Nephron progenitor cell (in vitro differentiated cells): Measurements from ENCODE around the gene STN1.

Experiments
- DNase-seq: peaks from one replicate; pipeline ENCODE4 v3.0.0; 2021
- H3K27ac Mint-ChIP-seq: 2 replicates; pipeline ENCODE4 v1.8.0; 2021; ENCODE audit warnings: mild to moderate bottlenecking, moderate library complexity, mixed read lengths
- H3K27me3 Mint-ChIP-seq: 2 replicates; pipeline ENCODE4 v1.8.0; 2021; ENCODE audit warnings: mild to moderate bottlenecking, low read depth, mixed read lengths; ENCODE audit not compliant: poor library complexity
- H3K36me3 Mint-ChIP-seq: 2 replicates; pipeline ENCODE4 v1.8.0; 2021; ENCODE audit warnings: low read depth, mixed read lengths
- H3K4me1 Mint-ChIP-seq: 2 replicates; pipeline ENCODE4 v1.8.0; 2021; ENCODE audit warnings: mixed read lengths
- H3K4me3 Mint-ChIP-seq: 2 replicates; pipeline ENCODE4 v1.8.0; 2021; ENCODE audit warnings: mild to moderate bottlenecking, moderate library complexity, mixed read lengths
- H3K9me3 Mint-ChIP-seq: 2 replicates; pipeline ENCODE4 v1.8.0; 2021; ENCODE audit warnings: mild to moderate bottlenecking, moderate library complexity, mixed read lengths
- TF ChIP-seq, protein P1 (sequence below): fragments of 200-600 bp; sonication (generic); IDR thresholded peaks from 2 replicates; pipeline ENCODE4 v1.5.0; 2021; ENCODE audit warnings: antibody characterized with exemption

STN1 gene

DNA sequence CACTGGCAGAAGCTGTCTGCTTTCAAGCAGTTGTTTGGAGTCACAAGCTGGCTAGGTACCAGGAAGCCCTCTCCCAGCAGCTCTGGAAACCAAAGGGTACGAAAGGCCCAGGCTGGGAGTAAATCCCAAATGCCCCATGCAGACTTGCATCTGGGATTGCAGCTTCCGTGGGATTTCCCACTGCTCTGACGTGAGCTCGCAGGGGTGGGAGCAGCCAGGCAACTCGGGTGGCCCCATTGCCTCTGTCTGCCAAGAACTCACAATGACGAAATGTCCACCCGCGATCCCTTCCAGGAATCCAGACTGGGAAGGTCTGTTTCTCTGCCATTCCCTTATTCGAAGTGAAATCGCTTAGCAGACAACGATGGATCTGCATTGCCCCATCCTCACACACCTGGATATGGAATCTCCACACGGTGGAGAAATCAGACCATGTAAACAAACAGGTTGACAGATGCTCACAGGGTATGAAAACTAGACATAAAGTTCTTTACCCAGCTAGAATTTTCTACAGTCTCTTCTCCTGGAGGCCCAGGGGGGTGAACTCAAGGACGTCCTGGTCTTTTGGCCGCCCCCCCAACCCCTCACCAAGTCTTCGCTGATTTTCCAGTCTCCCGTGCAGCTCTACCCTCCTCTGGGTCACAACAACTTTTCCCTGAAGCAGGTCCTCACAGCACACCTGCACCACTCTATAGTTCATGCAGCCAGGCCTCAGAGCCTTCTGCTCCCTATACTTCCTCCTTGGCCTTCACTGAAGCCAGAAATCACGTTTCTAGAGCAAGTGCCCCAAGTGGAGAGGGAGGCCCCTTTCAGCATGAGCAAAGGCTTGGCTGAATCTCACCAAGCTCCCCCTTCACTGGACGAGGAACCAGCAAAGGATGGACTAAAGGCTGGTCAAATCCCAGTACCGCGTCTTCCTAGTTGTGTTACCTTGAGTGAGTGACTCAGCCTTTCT lies 82.6 kb downstream of the STN1 start:
- H3K36me3 Mint-ChIP-seq, result peaks cover 11% of the 10 kb centered on the region
- H3K4me1 Mint-ChIP-seq, result peaks cover 75% of the 10 kb centered on the region
- H3K4me3 Mint-ChIP-seq, result no peak overlapping the region
- DNase-seq, result no peak
- TF ChIP-seq, protein P1, sequence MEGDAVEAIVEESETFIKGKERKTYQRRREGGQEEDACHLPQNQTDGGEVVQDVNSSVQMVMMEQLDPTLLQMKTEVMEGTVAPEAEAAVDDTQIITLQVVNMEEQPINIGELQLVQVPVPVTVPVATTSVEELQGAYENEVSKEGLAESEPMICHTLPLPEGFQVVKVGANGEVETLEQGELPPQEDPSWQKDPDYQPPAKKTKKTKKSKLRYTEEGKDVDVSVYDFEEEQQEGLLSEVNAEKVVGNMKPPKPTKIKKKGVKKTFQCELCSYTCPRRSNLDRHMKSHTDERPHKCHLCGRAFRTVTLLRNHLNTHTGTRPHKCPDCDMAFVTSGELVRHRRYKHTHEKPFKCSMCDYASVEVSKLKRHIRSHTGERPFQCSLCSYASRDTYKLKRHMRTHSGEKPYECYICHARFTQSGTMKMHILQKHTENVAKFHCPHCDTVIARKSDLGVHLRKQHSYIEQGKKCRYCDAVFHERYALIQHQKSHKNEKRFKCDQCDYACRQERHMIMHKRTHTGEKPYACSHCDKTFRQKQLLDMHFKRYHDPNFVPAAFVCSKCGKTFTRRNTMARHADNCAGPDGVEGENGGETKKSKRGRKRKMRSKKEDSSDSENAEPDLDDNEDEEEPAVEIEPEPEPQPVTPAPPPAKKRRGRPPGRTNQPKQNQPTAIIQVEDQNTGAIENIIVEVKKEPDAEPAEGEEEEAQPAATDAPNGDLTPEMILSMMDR, result no peak
- peaks cover 17% of the 10 kb centered on the region for H3K9me3 Mint-ChIP-seq
- peak overlapping the region; percentile 14 for H3K27ac Mint-ChIP-seq
- H3K27me3 Mint-ChIP-seq, result no peaks in the 10 kb centered on the region

DNA sequence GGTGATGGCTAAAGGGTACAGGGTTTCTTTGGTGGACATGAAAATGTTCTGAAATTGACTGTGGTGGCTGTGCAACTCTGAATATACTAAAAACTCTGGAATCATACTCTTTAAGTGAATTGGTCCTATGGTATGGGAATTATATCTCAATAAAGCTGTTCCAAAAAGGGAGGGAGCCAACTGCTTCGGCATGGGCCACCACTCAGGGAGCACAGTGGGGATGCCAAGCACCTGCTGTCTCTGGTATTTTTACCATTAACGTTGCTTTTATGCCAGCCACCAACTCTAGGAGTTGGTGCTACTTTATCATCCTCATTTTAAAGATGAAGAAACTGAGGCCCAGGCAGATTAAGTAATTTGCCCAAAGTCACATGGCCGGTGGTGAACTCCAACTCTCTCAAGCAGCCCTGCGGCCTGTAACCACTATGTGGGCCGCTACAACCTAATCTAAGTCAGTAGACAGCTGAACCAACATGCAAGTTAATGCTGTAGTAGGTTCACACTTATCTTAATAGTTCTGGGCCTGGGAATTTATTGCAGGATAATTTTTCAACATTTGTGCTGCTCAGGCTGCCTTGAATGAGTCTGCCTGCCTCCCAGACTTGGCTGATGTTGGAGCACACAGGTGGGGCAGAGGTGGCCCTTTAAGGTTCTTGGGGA lies 83.4 kb downstream of the STN1 start:
- H3K27ac Mint-ChIP-seq, result peak overlapping the region; percentile 77
- H3K27me3 Mint-ChIP-seq, result no peaks in the 10 kb centered on the region
- peaks cover 17% of the 10 kb centered on the region for H3K9me3 Mint-ChIP-seq
- TF ChIP-seq, protein P1, result no peak
- peaks cover 11% of the 10 kb centered on the region for H3K36me3 Mint-ChIP-seq
- H3K4me1 Mint-ChIP-seq, result peaks cover 75% of the 10 kb centered on the region
- no peak for DNase-seq
- H3K4me3 Mint-ChIP-seq, result no peak overlapping the region

DNA sequence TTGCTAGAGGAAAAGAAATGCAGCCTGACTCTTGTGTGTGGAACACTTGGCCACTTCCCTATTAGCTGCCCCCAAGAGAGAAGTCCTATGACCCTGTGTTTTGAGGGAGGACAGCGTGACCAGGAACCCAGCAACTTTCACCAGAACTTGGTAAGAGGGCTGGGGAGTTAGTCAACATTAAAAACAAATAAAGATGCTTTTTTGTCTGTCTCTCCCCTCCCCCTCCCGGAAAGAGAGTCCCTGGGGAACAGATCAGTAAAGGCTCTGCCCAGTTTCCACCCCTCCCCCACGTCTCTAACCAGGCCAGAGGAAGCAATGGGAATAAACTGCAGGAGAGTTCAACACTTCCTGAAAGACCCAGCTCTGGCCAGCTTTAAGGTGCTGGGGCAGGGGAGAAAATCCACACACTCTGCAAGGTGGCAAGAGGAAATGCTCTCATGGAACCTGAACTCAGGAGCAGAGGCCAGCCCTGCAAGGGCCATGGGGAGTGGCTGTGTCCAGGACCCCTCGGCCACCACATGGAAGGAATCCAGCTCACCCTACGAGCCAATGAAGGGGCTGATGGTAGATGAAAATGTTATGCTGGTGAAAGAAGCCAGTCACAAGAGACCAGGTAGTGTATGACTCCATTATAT lies 84.1 kb downstream of the STN1 start:
- peaks cover 11% of the 10 kb centered on the region for H3K36me3 Mint-ChIP-seq
- H3K9me3 Mint-ChIP-seq, result peaks cover 17% of the 10 kb centered on the region
- peaks cover 2% of the 10 kb centered on the region for H3K27me3 Mint-ChIP-seq
- peak overlapping the region; percentile 77 for H3K27ac Mint-ChIP-seq
- TF ChIP-seq, protein P1, result no peak
- peak; percentile 51 for DNase-seq
- H3K4me3 Mint-ChIP-seq, result peak overlapping the region; percentile 33
- peaks cover 75% of the 10 kb centered on the region for H3K4me1 Mint-ChIP-seq

DNA sequence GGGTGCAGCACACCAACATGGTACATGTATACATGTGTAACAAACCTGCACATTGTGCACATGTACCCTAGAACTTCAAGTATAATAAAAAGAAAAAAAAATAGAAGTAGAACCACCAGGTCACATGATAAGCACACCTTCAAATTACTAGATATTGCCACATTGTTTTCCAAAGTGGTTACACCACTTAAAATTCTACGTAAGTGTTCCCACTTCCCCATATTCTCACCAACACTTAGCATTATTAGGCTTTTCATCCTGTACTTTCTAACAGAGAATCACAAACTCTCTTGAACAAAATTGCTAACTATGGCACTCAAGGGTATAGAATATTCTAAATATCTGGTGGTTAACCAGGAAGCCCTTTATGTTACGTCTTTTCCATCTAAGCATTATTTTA lies 85.2 kb downstream of the STN1 start:
- Mint-ChIP-seq H3K9me3 (peaks cover 17% of the 10 kb centered on the region), H3K27me3 (peaks cover 3% of the 10 kb centered on the region), H3K4me1 (peaks cover 76% of the 10 kb centered on the region), H3K27ac (no peak overlapping the region), H3K4me3 (no peak overlapping the region), H3K36me3 (peaks cover 11% of the 10 kb centered on the region)
- no peak for DNase-seq
- TF ChIP-seq, protein P1, result no peak
